Measurements from ENCODE around the gene LIPF.

LIPF gene

DNA sequence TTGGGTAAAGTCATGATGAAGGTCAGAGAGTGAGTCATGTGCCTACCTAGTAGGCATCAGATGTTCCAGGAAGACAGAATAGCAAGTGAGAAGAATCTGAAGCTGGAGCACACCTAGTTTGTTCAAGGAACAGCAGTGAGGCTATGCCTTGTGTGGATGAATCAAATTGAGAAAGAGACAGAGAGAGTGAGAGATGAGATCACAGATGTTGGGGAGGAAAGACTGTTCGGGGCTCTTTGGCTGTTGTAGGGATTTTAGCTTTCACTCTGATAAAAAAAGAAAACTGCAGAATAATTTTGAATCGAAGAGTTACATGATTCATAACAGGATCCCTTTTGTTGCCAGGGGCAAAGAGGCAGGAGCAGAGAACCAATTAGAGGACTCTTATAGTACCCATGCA is 6.3 kb downstream of the LIPF start:
- TF ChIP-seq CEBPB (IDR thresholded peaks at IDR 0.05): no peak
- no peak for TF ChIP-seq EGR1 (IDR thresholded peaks at IDR 0.05)
- no peak for TF ChIP-seq TAF1 (IDR thresholded peaks at IDR 0.05; ENCODE audit: low read depth)
- TF ChIP-seq, protein P1, sequence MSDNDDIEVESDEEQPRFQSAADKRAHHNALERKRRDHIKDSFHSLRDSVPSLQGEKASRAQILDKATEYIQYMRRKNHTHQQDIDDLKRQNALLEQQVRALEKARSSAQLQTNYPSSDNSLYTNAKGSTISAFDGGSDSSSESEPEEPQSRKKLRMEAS (IDR thresholded peaks at IDR 0.05): no peak
- TF ChIP-seq FOXM1 (IDR thresholded peaks at IDR 0.05; ENCODE audit: borderline replicate concordance, low read depth): no peak
- TF ChIP-seq RAD21 (IDR thresholded peaks at IDR 0.05; ENCODE audit: low read depth): no peak
- TF ChIP-seq, protein P2, sequence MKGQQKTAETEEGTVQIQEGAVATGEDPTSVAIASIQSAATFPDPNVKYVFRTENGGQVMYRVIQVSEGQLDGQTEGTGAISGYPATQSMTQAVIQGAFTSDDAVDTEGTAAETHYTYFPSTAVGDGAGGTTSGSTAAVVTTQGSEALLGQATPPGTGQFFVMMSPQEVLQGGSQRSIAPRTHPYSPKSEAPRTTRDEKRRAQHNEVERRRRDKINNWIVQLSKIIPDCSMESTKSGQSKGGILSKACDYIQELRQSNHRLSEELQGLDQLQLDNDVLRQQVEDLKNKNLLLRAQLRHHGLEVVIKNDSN (IDR thresholded peaks at IDR 0.05): no peak
- TF ChIP-seq, protein P3, sequence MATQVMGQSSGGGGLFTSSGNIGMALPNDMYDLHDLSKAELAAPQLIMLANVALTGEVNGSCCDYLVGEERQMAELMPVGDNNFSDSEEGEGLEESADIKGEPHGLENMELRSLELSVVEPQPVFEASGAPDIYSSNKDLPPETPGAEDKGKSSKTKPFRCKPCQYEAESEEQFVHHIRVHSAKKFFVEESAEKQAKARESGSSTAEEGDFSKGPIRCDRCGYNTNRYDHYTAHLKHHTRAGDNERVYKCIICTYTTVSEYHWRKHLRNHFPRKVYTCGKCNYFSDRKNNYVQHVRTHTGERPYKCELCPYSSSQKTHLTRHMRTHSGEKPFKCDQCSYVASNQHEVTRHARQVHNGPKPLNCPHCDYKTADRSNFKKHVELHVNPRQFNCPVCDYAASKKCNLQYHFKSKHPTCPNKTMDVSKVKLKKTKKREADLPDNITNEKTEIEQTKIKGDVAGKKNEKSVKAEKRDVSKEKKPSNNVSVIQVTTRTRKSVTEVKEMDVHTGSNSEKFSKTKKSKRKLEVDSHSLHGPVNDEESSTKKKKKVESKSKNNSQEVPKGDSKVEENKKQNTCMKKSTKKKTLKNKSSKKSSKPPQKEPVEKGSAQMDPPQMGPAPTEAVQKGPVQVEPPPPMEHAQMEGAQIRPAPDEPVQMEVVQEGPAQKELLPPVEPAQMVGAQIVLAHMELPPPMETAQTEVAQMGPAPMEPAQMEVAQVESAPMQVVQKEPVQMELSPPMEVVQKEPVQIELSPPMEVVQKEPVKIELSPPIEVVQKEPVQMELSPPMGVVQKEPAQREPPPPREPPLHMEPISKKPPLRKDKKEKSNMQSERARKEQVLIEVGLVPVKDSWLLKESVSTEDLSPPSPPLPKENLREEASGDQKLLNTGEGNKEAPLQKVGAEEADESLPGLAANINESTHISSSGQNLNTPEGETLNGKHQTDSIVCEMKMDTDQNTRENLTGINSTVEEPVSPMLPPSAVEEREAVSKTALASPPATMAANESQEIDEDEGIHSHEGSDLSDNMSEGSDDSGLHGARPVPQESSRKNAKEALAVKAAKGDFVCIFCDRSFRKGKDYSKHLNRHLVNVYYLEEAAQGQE (IDR thresholded peaks at IDR 0.05; ENCODE audit: low read depth): no peak
- TF ChIP-seq ZBTB7A (IDR thresholded peaks at IDR 0.05; ENCODE audit: low read depth): no peak
- no peak for TF ChIP-seq TEAD4 (IDR thresholded peaks at IDR 0.05)
- TF ChIP-seq EP300 (IDR thresholded peaks at IDR 0.05; ENCODE audit: borderline replicate concordance): no peak
- no peak for TF ChIP-seq TCF12 (IDR thresholded peaks at IDR 0.05; ENCODE audit: low read depth)
- TF ChIP-seq NFIC (IDR thresholded peaks at IDR 0.05): no peak
- no peak for TF ChIP-seq CREB1 (IDR thresholded peaks at IDR 0.05; ENCODE audit: low read depth)

DNA sequence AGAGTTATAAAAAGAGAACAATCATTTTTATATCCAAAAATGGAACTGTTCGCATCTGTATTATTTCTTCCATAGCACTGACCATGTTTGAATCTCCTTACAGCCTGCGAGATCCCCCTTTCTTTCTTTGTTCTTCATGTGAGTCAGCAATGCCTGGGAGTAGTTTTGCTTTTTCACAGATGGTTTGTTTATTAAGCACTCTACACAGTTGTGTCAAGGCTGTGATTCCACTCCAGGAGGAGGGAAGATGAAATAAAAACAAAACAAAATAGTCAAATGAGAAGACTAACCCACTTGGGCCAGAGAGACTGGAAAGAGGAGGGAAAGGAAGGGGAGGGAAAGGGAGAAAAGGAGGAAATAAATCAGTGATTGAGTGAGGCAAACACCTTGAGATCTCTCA is 7.8 kb downstream of the LIPF start:
- TF ChIP-seq EP300 (IDR thresholded peaks at IDR 0.05; ENCODE audit: borderline replicate concordance) (no peak), EGR1 (IDR thresholded peaks at IDR 0.05) (no peak), ZBTB7A (IDR thresholded peaks at IDR 0.05; ENCODE audit: low read depth) (no peak), RAD21 (IDR thresholded peaks at IDR 0.05; ENCODE audit: low read depth) (no peak), TCF12 (IDR thresholded peaks at IDR 0.05; ENCODE audit: low read depth) (no peak), YY1 (IDR thresholded peaks at IDR 0.05; ENCODE audit: low read depth) (no peak), TAF1 (IDR thresholded peaks at IDR 0.05; ENCODE audit: low read depth) (no peak), NFIC (IDR thresholded peaks at IDR 0.05) (no peak), CEBPB (IDR thresholded peaks at IDR 0.05) (no peak), CREB1 (IDR thresholded peaks at IDR 0.05; ENCODE audit: low read depth) (no peak), FOXM1 (IDR thresholded peaks at IDR 0.05; ENCODE audit: borderline replicate concordance, low read depth) (no peak), TEAD4 (IDR thresholded peaks at IDR 0.05) (no peak)
- TF ChIP-seq, protein P2 (IDR thresholded peaks at IDR 0.05): no peak
- TF ChIP-seq, protein P1 (IDR thresholded peaks at IDR 0.05): no peak
- TF ChIP-seq, protein P3 (IDR thresholded peaks at IDR 0.05; ENCODE audit: low read depth): no peak

DNA sequence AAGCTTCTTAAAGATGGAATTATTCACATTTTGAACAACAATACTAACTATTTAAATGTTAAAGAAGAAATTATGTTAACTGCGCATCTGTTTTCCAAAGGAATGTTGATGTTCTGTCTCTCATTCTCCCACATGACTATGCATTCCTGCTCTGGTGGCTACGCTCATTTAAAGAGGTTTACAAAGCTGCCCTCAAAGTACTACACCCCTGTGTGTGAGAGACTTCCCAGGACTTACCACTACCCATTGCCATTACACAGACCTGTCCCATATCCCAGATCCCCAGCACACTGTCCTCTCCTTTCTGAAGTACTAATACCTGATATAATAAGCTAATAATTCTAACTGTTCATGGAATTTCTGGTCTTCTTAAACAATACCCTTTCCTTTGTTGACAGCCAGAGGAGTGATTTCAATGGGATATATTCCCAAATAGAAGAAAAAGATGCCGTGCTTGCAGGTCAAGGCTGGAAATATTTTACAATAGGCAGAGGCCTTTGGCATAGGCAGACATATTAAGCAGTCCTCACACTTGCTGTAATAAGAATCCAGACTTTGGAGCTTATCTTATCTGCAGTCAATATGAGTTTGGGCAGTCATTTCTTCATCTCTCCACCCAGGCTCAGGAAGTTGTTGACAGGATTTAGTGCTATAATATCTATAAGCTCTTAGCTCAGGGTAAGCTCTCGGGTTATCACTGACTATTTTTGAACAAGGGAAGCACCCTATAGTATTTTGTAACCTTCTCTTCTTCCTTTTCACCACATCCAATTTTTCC is 12.2 kb downstream of the LIPF start:
- no peak for TF ChIP-seq NFIC (IDR thresholded peaks at IDR 0.05)
- no peak for TF ChIP-seq CEBPB (IDR thresholded peaks at IDR 0.05)
- TF ChIP-seq TCF12 (IDR thresholded peaks at IDR 0.05; ENCODE audit: low read depth): no peak
- TF ChIP-seq, protein P1 (IDR thresholded peaks at IDR 0.05): no peak
- no peak for TF ChIP-seq CREB1 (IDR thresholded peaks at IDR 0.05; ENCODE audit: low read depth)
- no peak for TF ChIP-seq FOXM1 (IDR thresholded peaks at IDR 0.05; ENCODE audit: borderline replicate concordance, low read depth)
- TF ChIP-seq YY1 (IDR thresholded peaks at IDR 0.05; ENCODE audit: low read depth): no peak
- no peak for TF ChIP-seq TAF1 (IDR thresholded peaks at IDR 0.05; ENCODE audit: low read depth)
- no peak for TF ChIP-seq RAD21 (IDR thresholded peaks at IDR 0.05; ENCODE audit: low read depth)
- TF ChIP-seq, protein P2 (IDR thresholded peaks at IDR 0.05): no peak
- TF ChIP-seq, protein P3 (IDR thresholded peaks at IDR 0.05; ENCODE audit: low read depth): no peak
- no peak for TF ChIP-seq EGR1 (IDR thresholded peaks at IDR 0.05)
- TF ChIP-seq EP300 (IDR thresholded peaks at IDR 0.05; ENCODE audit: borderline replicate concordance): no peak
- no peak for TF ChIP-seq ZBTB7A (IDR thresholded peaks at IDR 0.05; ENCODE audit: low read depth)
- TF ChIP-seq TEAD4 (IDR thresholded peaks at IDR 0.05): no peak

All from Ishikawa (cell line).